HepG2 (cell line): ENCODE data around the gene CCDC38. TPM values are rescaled to one million over a fixed set of nuclear protein-coding genes. Genes with fewer than 3 reads are reported as not detected.

Source experiments
- ATAC-seq: fragments of 200-7000 bp; cut with Tn5 transposase; 3 replicates; pipeline ENCODE4 v1.9.1; 2020; ENCODE audit warnings: mild to moderate bottlenecking, moderate library complexity
- BruUV-seq: library from RNA; stranded (reverse); fragments of 400-500 nt; replicated peaks from 2 replicates; lab custom pipeline; 2021; lab: Mats Ljungman, UMichigan
- CTCF ChIA-PET: fragments of 300-600 bp; formaldehyde crosslinking; extraction: SDS; loops from one replicate; lab custom pipeline; 2021; ENCODE audit warnings: low total read pairs, inconsistent platforms, low intra/inter-chr PET ratio; lab: Yijun Ruan, JAX
- POLR2A ChIA-PET: fragments of 350-600 bp; sonication (Branson Sonifier 250); formaldehyde crosslinking; loops from one replicate; lab custom pipeline; 2020; ENCODE audit warnings: antibody characterized with exemption, inconsistent platforms; lab: Yijun Ruan, JAX
- DNase-seq: peaks from one replicate; pipeline ENCODE4 v3.0.0-alpha.2; 2015; ENCODE audit warnings: low spot score
- FAIRE-seq: peaks from 3 replicates; lab custom pipeline; 2011; peaks lifted over from hg19 to GRCh38; lab: Jason Lieb, UNC
- H2AFZ ChIP-seq: one replicate; pipeline ENCODE4 v1.6.1; 2011; ENCODE audit warnings: low read length, inconsistent platforms
- H3K27ac ChIP-seq: fragments of 300-600 bp; 3 replicates; pipeline ENCODE4 v1.8.0; 2011; ENCODE audit warnings: mixed run types, mild to moderate bottlenecking, mixed read lengths, low read length, inconsistent platforms; ENCODE audit not compliant: insufficient read depth; ENCODE audit errors: extremely low read length
- H3K27me3 ChIP-seq, 2 experiments: fragments of 200-600 bp in 1 of 2; 2 replicates in 1 of 2; 3 replicates in 1 of 2; pipeline versions ENCODE4 v1.6.0 to v1.8.0; 2011; ENCODE audit warnings: low read length in 2 of 2, mild to moderate bottlenecking in 2 of 2, moderate library complexity in 2 of 2, inconsistent platforms in 1 of 2; ENCODE audit not compliant: insufficient read depth in 2 of 2, control insufficient read depth in 1 of 2
- H3K36me3 ChIP-seq, 2 experiments: fragments of 200-600 bp in 1 of 2; replicated peaks in 1 of 2; 2 replicates in 1 of 2; 3 replicates in 1 of 2; pipeline versions ENCODE4 v1.5.1 to v1.8.0; 2011; ENCODE audit warnings: low read length in 2 of 2, inconsistent platforms in 1 of 2; ENCODE audit not compliant: insufficient read depth in 2 of 2, control insufficient read depth in 1 of 2
- H3K4me1 ChIP-seq: 2 replicates; pipeline ENCODE4 v1.5.1; 2012; ENCODE audit warnings: low read length, inconsistent platforms; ENCODE audit not compliant: insufficient read depth
- H3K4me2 ChIP-seq: 2 replicates; pipeline ENCODE4 v1.6.0; 2011; ENCODE audit warnings: low read depth, low read length, inconsistent platforms
- H3K4me3 ChIP-seq, 3 experiments: fragments of 200-600 bp in 1 of 3; sonication (generic), shearing (Covaris generic) in 1 of 3; replicated peaks in 1 of 3; 2 replicates each; pipeline ENCODE4 v1.5.1; 2011 to 2016; ENCODE audit warnings: low read length in 3 of 3, inconsistent platforms in 2 of 3, low read depth in 2 of 3, mild to moderate bottlenecking in 2 of 3, control low read depth in 1 of 3, mixed read lengths in 1 of 3; ENCODE audit not compliant: insufficient read depth in 1 of 3
- H3K79me2 ChIP-seq: one replicate; pipeline ENCODE4 v1.6.1; 2011; ENCODE audit warnings: low read length, inconsistent platforms; ENCODE audit not compliant: insufficient read depth
- H3K9ac ChIP-seq: 2 replicates; pipeline ENCODE4 v1.6.0; 2011; ENCODE audit warnings: mild to moderate bottlenecking, low read depth, low read length, inconsistent platforms; ENCODE audit not compliant: insufficient read depth
- H3K9me3 ChIP-seq: 2 replicates; pipeline ENCODE4 v1.5.1; 2012; ENCODE audit warnings: mild to moderate bottlenecking, low read length
- H4K20me1 ChIP-seq: 2 replicates; pipeline ENCODE4 v1.6.0; 2011; ENCODE audit warnings: inconsistent platforms, mild to moderate bottlenecking, low read length, moderate library complexity; ENCODE audit not compliant: insufficient read depth
- KAT8 ChIP-seq: IDR thresholded peaks from 2 replicates; pipeline ENCODE4 v1.6.1; 2016; ENCODE audit warnings: missing genetic modification reagents, missing compliant biosample characterization
- MTF1 ChIP-seq: sonication (generic); formaldehyde crosslinking; IDR thresholded peaks from 2 replicates; pipeline ENCODE4 v1.5.0; 2020; ENCODE audit warnings: missing genetic modification reagents
- NFKBIZ ChIP-seq: IDR thresholded peaks from 2 replicates; pipeline ENCODE4 v1.6.1; 2018; ENCODE audit warnings: missing genetic modification reagents, missing compliant biosample characterization
- NR1H2 ChIP-seq: sonication (generic); formaldehyde crosslinking; IDR thresholded peaks from 2 replicates; pipeline ENCODE4 v1.8.1; 2022; ENCODE audit warnings: low read depth, missing genetic modification reagents, borderline replicate concordance
- PHF20 ChIP-seq: sonication (generic); formaldehyde crosslinking; IDR thresholded peaks from 2 replicates; pipeline ENCODE4 v1.5.0; 2020; ENCODE audit warnings: mild to moderate bottlenecking, missing genetic modification reagents
- RFX1 ChIP-seq: fragments of 450-650 bp; IDR thresholded peaks from 2 replicates; pipeline ENCODE4 v1.6.1; 2017
- RFX3 ChIP-seq: IDR thresholded peaks from 2 replicates; pipeline ENCODE4 v1.6.1; 2016; ENCODE audit warnings: missing biosample characterization, missing genetic modification reagents
- SAP130 ChIP-seq: IDR thresholded peaks from 2 replicates; pipeline ENCODE4 v1.6.1; 2016; ENCODE audit warnings: low read depth
- SATB2 ChIP-seq: sonication (generic); formaldehyde crosslinking; IDR thresholded peaks from 2 replicates; pipeline ENCODE4 v1.5.0; 2020; ENCODE audit warnings: missing genetic modification reagents
- SP2 ChIP-seq: sonication (generic); formaldehyde crosslinking; IDR thresholded peaks from 2 replicates; pipeline ENCODE4 v1.5.1; 2020; ENCODE audit warnings: mild to moderate bottlenecking, missing genetic modification reagents
- ZBTB42 ChIP-seq: sonication (generic); formaldehyde crosslinking; IDR thresholded peaks from 2 replicates; pipeline ENCODE4 v1.5.0; 2020; ENCODE audit warnings: mild to moderate bottlenecking, missing genetic modification reagents
- ZNF296 ChIP-seq: sonication (generic); formaldehyde crosslinking; conservative IDR thresholded peaks from 2 replicates; pipeline ENCODE4 v1.5.0; 2020; ENCODE audit warnings: mild to moderate bottlenecking, missing genetic modification reagents
- ZNF556 ChIP-seq: sonication (generic); formaldehyde crosslinking; IDR thresholded peaks from 2 replicates; pipeline ENCODE4 v1.4.0; 2020; ENCODE audit warnings: mild to moderate bottlenecking, missing genetic modification reagents, borderline replicate concordance
- ZNF678 ChIP-seq: sonication (generic); formaldehyde crosslinking; IDR thresholded peaks from 2 replicates; pipeline ENCODE4 v1.4.0; 2020; ENCODE audit warnings: mild to moderate bottlenecking, missing genetic modification reagents
- ZNF709 ChIP-seq: sonication (generic); formaldehyde crosslinking; IDR thresholded peaks from 2 replicates; pipeline ENCODE4 v1.5.0; 2020; ENCODE audit warnings: mild to moderate bottlenecking, missing genetic modification reagents
- ZNF766 ChIP-seq: sonication (generic); formaldehyde crosslinking; IDR thresholded peaks from 2 replicates; pipeline ENCODE4 v1.5.0; 2020; ENCODE audit warnings: missing genetic modification reagents, borderline replicate concordance
- ZUFSP ChIP-seq: sonication (generic); formaldehyde crosslinking; IDR thresholded peaks from 2 replicates; pipeline ENCODE4 v1.9.0; 2021; ENCODE audit warnings: missing genetic modification reagents, mild to moderate bottlenecking, borderline replicate concordance
- WGBS: methylation state at CpG from one replicate; pipeline ENCODE4 v1.1.6; 2017; ENCODE audit warnings: low lambda C conversion rate; 5-methylcytosine and 5-hydroxymethylcytosine counted together
- in situ Hi-C: cut with HindIII; loops from 2 replicates; pipeline ENCODE4 v1.10.0; 2017; ENCODE audit warnings: low pct_unique_long_range_greater_than_20kb; ENCODE audit not compliant: extremely low pct_ligation_motif_present
- intact Hi-C: fragments of 100-400 bp; cut with micrococcal nuclease; formaldehyde crosslinking; loops from one replicate; pipeline ENCODE4 v1.10.0; 2022; ENCODE audit not compliant: unreplicated experiment
- polyA plus RNA-seq, 8 experiments: library from polyadenylated mRNA; depleted of rRNA in 3 of 8; stranded (reverse) in 7 of 8; unstranded in 1 of 8; fragments of >200 nt; fragmentation: Illumina TruSeq in 4 of 8; extraction: Trizol in 4 of 8; gene quantifications; 2 replicates each; pipeline versions ENCODE4 v1.2.1 to v1.2.3, GENCODE V29; 2011 to 2016; ENCODE audit warnings: low read depth in 4 of 8, missing spikeins in 1 of 8, mixed read lengths in 1 of 8; ENCODE audit not compliant: insufficient read depth in 1 of 8
- total RNA-seq, 5 experiments: library from RNA; depleted of rRNA; stranded (reverse); fragments of >200 nt; fragmentation: Illumina TruSeq; extraction: Trizol; gene quantifications; 2 replicates each; pipeline ENCODE4 v1.2.3, GENCODE V29; 2016; ENCODE audit warnings: low read depth in 1 of 5
- TF ChIP-seq, protein P1 (sequence below): sonication (generic); formaldehyde crosslinking; IDR thresholded peaks from 2 replicates; pipeline ENCODE4 v1.4.0; 2020; ENCODE audit warnings: mild to moderate bottlenecking, missing genetic modification reagents

CCDC38 gene
- total and polyA plus RNA-seq, 2 of the 13 experiments (the other 11 are each of a cell fraction or from before 2014, with no cell fraction given): 0.24 to 0.32 TPM

DNA sequence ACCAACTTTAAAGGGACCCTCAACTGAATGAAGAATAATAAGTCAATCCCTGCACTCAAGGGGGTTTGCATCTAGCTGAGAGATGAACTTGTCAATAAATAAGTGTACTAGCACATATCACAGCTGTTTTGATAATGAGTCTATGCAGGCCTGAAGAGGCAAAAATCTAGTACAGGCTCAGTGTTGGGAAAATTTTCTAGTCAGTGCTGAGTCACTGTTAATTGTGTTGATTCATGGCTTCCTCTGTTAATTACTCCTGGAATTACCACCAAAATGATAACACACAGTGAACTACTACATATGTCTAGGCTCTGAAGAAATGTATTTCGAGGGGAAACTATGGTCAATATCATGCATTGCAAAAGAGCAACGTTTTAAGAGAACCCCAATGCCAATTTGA lies 64.8 kb downstream of the CCDC38 start:
- H2AFZ ChIP-seq: no peak overlapping the region
- no peak overlapping the region for H3K4me3 ChIP-seq
- no peak for FAIRE-seq
- DNase-seq: no peak
- WGBS: 44% methylated on average over 2 of the region's 2 CpGs
- H3K4me1 ChIP-seq: peaks cover 7% of the 10 kb centered on the region
- in situ Hi-C loops (no loop called here), intact Hi-C loops (no loop called here)
- BruUV-seq: no TSS peak
- POLR2A ChIA-PET: no interaction called here
- H3K9ac ChIP-seq: no peak overlapping the region
- CTCF ChIA-PET: no interaction called here
- H3K36me3 ChIP-seq: no peaks in the 10 kb centered on the region; a peak in 1 of 5 replicates
- no peaks in the 10 kb centered on the region for H3K79me2 ChIP-seq
- H3K4me2 ChIP-seq: no peak overlapping the region
- H3K27ac ChIP-seq: no peak overlapping the region
- no peak for TF ChIP-seq KAT8
- no peak for TF ChIP-seq MTF1
- no peak for TF ChIP-seq SATB2 (CRISPR knock-in tag)
- TF ChIP-seq ZNF678 (CRISPR knock-in tag): no peak
- no peak for TF ChIP-seq ZUFSP
- TF ChIP-seq, protein P1, sequence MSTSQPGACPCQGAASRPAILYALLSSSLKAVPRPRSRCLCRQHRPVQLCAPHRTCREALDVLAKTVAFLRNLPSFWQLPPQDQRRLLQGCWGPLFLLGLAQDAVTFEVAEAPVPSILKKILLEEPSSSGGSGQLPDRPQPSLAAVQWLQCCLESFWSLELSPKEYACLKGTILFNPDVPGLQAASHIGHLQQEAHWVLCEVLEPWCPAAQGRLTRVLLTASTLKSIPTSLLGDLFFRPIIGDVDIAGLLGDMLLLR: no peak
- TF ChIP-seq ZBTB42 (CRISPR knock-in tag): no peak
- TF ChIP-seq ZNF766 (CRISPR knock-in tag): no peak
- no peak for TF ChIP-seq ZNF296 (CRISPR knock-in tag)
- TF ChIP-seq SP2 (CRISPR knock-in tag): no peak
- TF ChIP-seq RFX3 (CRISPR knock-in tag): no peak
- TF ChIP-seq ZNF709 (CRISPR knock-in tag): no peak
- TF ChIP-seq NR1H2 (CRISPR knock-in tag): no peak
- TF ChIP-seq PHF20 (CRISPR knock-in tag): no peak
- TF ChIP-seq ZNF556 (CRISPR knock-in tag): no peak
- no peak for TF ChIP-seq RFX1
- no peak for TF ChIP-seq NFKBIZ (CRISPR knock-in tag)
- no peak for TF ChIP-seq SAP130 (CRISPR knock-in tag)
- no peaks in the 10 kb centered on the region for H3K9me3 ChIP-seq
- ATAC-seq: no peak
- H4K20me1 ChIP-seq: no peaks in the 10 kb centered on the region
- no peaks in the 10 kb centered on the region for H3K27me3 ChIP-seq
